ENCODE measurements around the gene RABAC1.

DNA sequence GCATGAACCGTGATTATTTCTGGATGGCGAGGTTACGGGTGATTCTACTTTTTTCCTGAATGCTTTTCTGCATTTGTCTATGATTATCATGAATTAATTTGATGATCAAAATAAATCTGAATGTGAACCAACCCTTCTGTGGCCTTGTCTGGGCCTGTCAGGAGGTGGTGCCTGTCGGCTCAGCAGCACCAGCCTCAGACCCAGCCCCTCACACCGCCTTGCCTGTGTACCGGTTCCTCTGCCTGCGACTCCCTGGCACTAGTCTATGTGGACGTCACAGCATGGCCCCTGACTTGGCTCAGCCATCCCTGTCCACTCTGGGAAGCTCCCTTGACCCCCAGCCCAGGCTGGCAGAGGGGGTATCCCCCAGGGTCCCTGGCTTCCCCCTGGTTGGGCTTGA, 15.5 kb upstream of the RABAC1 start:
- TF ChIP-seq BRCA1 (IDR thresholded peaks at IDR 0.05; ENCODE audit: low read depth, low read length) (no peak), MYC (IDR thresholded peaks at IDR 0.05; ENCODE audit: insufficient read depth, insufficient read length, insufficient replicate concordance, low read length, severe bottlenecking) (no peak), TCF7 (IDR thresholded peaks at IDR 0.05; ENCODE audit: borderline replicate concordance) (no peak), MXI1 (IDR thresholded peaks at IDR 0.05; ENCODE audit: low read depth, low read length) (no peak), ZNF384 (IDR thresholded peaks at IDR 0.05; ENCODE audit: borderline replicate concordance, low read depth, low read length) (no peak)
- TF ChIP-seq, protein P1, sequence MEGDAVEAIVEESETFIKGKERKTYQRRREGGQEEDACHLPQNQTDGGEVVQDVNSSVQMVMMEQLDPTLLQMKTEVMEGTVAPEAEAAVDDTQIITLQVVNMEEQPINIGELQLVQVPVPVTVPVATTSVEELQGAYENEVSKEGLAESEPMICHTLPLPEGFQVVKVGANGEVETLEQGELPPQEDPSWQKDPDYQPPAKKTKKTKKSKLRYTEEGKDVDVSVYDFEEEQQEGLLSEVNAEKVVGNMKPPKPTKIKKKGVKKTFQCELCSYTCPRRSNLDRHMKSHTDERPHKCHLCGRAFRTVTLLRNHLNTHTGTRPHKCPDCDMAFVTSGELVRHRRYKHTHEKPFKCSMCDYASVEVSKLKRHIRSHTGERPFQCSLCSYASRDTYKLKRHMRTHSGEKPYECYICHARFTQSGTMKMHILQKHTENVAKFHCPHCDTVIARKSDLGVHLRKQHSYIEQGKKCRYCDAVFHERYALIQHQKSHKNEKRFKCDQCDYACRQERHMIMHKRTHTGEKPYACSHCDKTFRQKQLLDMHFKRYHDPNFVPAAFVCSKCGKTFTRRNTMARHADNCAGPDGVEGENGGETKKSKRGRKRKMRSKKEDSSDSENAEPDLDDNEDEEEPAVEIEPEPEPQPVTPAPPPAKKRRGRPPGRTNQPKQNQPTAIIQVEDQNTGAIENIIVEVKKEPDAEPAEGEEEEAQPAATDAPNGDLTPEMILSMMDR (IDR thresholded peaks at IDR 0.05 in 2 of 3, conservative IDR thresholded peaks at IDR 0.05 in 1 of 3; ENCODE audit: control insufficient read depth in 2 of 3, extremely low read depth in 1 of 3, insufficient read depth in 1 of 3, low read depth in 3 of 3, low read length in 3 of 3): no peak
- TF ChIP-seq, protein P2, sequence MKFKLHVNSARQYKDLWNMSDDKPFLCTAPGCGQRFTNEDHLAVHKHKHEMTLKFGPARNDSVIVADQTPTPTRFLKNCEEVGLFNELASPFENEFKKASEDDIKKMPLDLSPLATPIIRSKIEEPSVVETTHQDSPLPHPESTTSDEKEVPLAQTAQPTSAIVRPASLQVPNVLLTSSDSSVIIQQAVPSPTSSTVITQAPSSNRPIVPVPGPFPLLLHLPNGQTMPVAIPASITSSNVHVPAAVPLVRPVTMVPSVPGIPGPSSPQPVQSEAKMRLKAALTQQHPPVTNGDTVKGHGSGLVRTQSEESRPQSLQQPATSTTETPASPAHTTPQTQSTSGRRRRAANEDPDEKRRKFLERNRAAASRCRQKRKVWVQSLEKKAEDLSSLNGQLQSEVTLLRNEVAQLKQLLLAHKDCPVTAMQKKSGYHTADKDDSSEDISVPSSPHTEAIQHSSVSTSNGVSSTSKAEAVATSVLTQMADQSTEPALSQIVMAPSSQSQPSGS (IDR thresholded peaks at IDR 0.05; ENCODE audit: low read length): no peak
